H1 (cell line): ENCODE results near the gene MAPKAP1. TPM values are rescaled to one million over a fixed set of nuclear protein-coding genes. Genes with fewer than 3 reads are reported as not detected.

Experiments used
- CTCF ChIA-PET: fragments of 300-600 bp; sonication (Branson Sonifier 250); formaldehyde crosslinking; loops from one replicate; lab custom pipeline; 2021; ENCODE audit not compliant: partially characterized antibody; lab: Charles Lee
- POLR2A ChIA-PET: fragments of 300-600 bp; sonication (Branson Sonifier 250); formaldehyde crosslinking; loops from one replicate; lab custom pipeline; 2021; ENCODE audit warnings: inconsistent platforms; ENCODE audit not compliant: partially characterized antibody; lab: Charles Lee
- DNase-seq, 2 experiments: peaks; one replicate each; pipeline versions ENCODE4 v3.0.0 to v3.0.0-alpha.2; 2010 to 2022; ENCODE audit warnings: low spot score in 2 of 2, low read depth in 1 of 2, mixed read lengths in 1 of 2
- FAIRE-seq: peaks from 2 replicates; lab custom pipeline; 2011; peaks lifted over from hg19 to GRCh38; lab: Jason Lieb, UNC
- H2AFZ ChIP-seq: 2 replicates; pipeline ENCODE4 v1.8.1; 2012; ENCODE audit warnings: low read length, inconsistent platforms
- H2AK5ac ChIP-seq: 2 replicates; pipeline ENCODE4 v1.6.1; 2013; ENCODE audit warnings: low read depth, low read length
- H2BK120ac ChIP-seq: replicated peaks from 2 replicates; pipeline ENCODE3; 2013; ENCODE audit warnings: low read depth, low read length, inconsistent platforms
- H2BK12ac ChIP-seq: 2 replicates; pipeline ENCODE4 v1.6.1; 2013; ENCODE audit warnings: low read depth, low read length
- H2BK15ac ChIP-seq: 2 replicates; pipeline ENCODE4 v1.6.1; 2013; ENCODE audit warnings: low read length
- H2BK20ac ChIP-seq: 2 replicates; pipeline ENCODE4 v1.6.1; 2013; ENCODE audit warnings: low read length
- H2BK5ac ChIP-seq: 2 replicates; pipeline ENCODE4 v1.6.1; 2013; ENCODE audit warnings: low read depth, low read length
- H3K14ac ChIP-seq: 2 replicates; pipeline ENCODE4 v1.6.1; 2013; ENCODE audit warnings: inconsistent platforms; ENCODE audit not compliant: insufficient read length
- H3K18ac ChIP-seq: 2 replicates; pipeline ENCODE4 v1.6.1; 2013; ENCODE audit warnings: low read length; ENCODE audit errors: extremely low read depth
- H3K23ac ChIP-seq: 2 replicates; pipeline ENCODE4 v1.6.1; 2013; ENCODE audit warnings: inconsistent platforms; ENCODE audit not compliant: insufficient read length
- H3K23me2 ChIP-seq: 2 replicates; pipeline ENCODE4 v1.6.1; 2013; ENCODE audit warnings: low read depth, low read length
- H3K27ac ChIP-seq: 2 replicates; pipeline ENCODE4 v1.6.1; 2011; ENCODE audit warnings: low read depth, low read length, inconsistent platforms
- H3K27me3 ChIP-seq, 4 experiments: replicated peaks in 1 of 4; 1 replicate in 1 of 4; 2 replicates in 3 of 4; pipeline versions ENCODE4 v1.6.1 to v1.8.1; 2011 to 2013; ENCODE audit warnings: low read length in 3 of 4, mild to moderate bottlenecking in 3 of 4, inconsistent platforms in 2 of 4, mixed read lengths in 2 of 4, moderate library complexity in 1 of 4; ENCODE audit not compliant: control insufficient read depth in 3 of 4, insufficient read depth in 3 of 4; ENCODE audit errors: extremely low read depth in 1 of 4
- H3K36me3 ChIP-seq, 4 experiments: 2 replicates each; pipeline versions ENCODE4 v1.6.1 to v1.8.1; 2011 to 2013; ENCODE audit warnings: mild to moderate bottlenecking in 4 of 4, low read length in 3 of 4, moderate library complexity in 2 of 4, control low read depth in 1 of 4, inconsistent platforms in 1 of 4; ENCODE audit not compliant: insufficient read depth in 4 of 4, control insufficient read depth in 2 of 4
- H3K4ac ChIP-seq: replicated peaks from 2 replicates; pipeline ENCODE3; 2013; ENCODE audit warnings: low read length, low read depth, mixed read lengths, inconsistent platforms; ENCODE audit not compliant: insufficient read length
- H3K4me1 ChIP-seq, 4 experiments: replicated peaks in 1 of 4; 1 replicate in 1 of 4; 2 replicates in 3 of 4; pipeline versions ENCODE4 v1.6.1 to v1.8.1; 2011 to 2013; ENCODE audit warnings: low read length in 3 of 4, inconsistent platforms in 2 of 4, mixed read lengths in 1 of 4; ENCODE audit not compliant: insufficient read depth in 4 of 4, control insufficient read depth in 3 of 4
- H3K4me2 ChIP-seq, 2 experiments: 2 replicates each; pipeline versions ENCODE4 v1.6.1 to v1.8.1; 2011 to 2013; ENCODE audit warnings: low read depth in 2 of 2, low read length in 2 of 2, control low read depth in 1 of 2, inconsistent platforms in 1 of 2, mild to moderate bottlenecking in 1 of 2; ENCODE audit not compliant: insufficient read depth in 1 of 2
- H3K4me3 ChIP-seq, 4 experiments: fragments of 200-600, 300-600 bp in 1 of 4; sonication (generic), shearing (Covaris generic), sonication (Bioruptor Twin) in 1 of 4; 2 replicates each; pipeline versions ENCODE4 v1.5.1 to v1.8.1; 2011 to 2016; ENCODE audit warnings: low read length in 4 of 4, low read depth in 3 of 4, control low read depth in 2 of 4, inconsistent platforms in 2 of 4, mild to moderate bottlenecking in 2 of 4, mixed read lengths in 1 of 4, moderate library complexity in 1 of 4; ENCODE audit not compliant: insufficient read depth in 2 of 4; ENCODE audit errors: extremely low read depth in 1 of 4
- H3K56ac ChIP-seq: replicated peaks from 2 replicates; pipeline ENCODE3; 2013; ENCODE audit warnings: low read depth, mild to moderate bottlenecking, mixed read lengths, low read length, inconsistent platforms; ENCODE audit not compliant: insufficient read length
- H3K79me1 ChIP-seq: 2 replicates; pipeline ENCODE4 v1.6.1; 2013; ENCODE audit warnings: low read depth, low read length, control low read depth
- H3K79me2 ChIP-seq, 2 experiments: 2 replicates each; pipeline versions ENCODE4 v1.6.1 to v1.8.1; 2012 to 2013; ENCODE audit warnings: low read length in 2 of 2, mild to moderate bottlenecking in 2 of 2, inconsistent platforms in 1 of 2; ENCODE audit not compliant: insufficient read depth in 2 of 2, control insufficient read depth in 1 of 2
- H3K9ac ChIP-seq, 4 experiments: replicated peaks in 1 of 4; 1 replicate in 1 of 4; 2 replicates in 3 of 4; pipeline versions ENCODE4 v1.6.1 to v1.8.1; 2011 to 2013; ENCODE audit warnings: low read depth in 3 of 4, low read length in 3 of 4, control low read depth in 2 of 4, mild to moderate bottlenecking in 2 of 4, moderate library complexity in 2 of 4, inconsistent platforms in 1 of 4; ENCODE audit errors: extremely low read depth in 1 of 4
- H3K9me3 ChIP-seq, 2 experiments: 2 replicates each; pipeline versions ENCODE4 v1.6.1 to v1.8.1; 2012 to 2013; ENCODE audit warnings: mild to moderate bottlenecking in 2 of 2, moderate library complexity in 2 of 2, control low read depth in 1 of 2, inconsistent platforms in 1 of 2, low read depth in 1 of 2, low read length in 1 of 2, mixed read lengths in 1 of 2; ENCODE audit not compliant: insufficient read depth in 2 of 2
- H4K20me1 ChIP-seq, 2 experiments: replicated peaks in 1 of 2; 2 replicates each; pipeline versions ENCODE3 to v1.8.1; 2011 to 2013; ENCODE audit warnings: inconsistent platforms in 2 of 2, low read length in 2 of 2, mild to moderate bottlenecking in 1 of 2; ENCODE audit not compliant: insufficient read depth in 2 of 2, control insufficient read depth in 1 of 2
- H4K5ac ChIP-seq: 2 replicates; pipeline ENCODE4 v1.6.1; 2013; ENCODE audit warnings: low read length, low read depth, mixed read lengths, inconsistent platforms; ENCODE audit not compliant: insufficient read length
- H4K8ac ChIP-seq: 2 replicates; pipeline ENCODE4 v1.8.0; 2013; ENCODE audit warnings: mild to moderate bottlenecking, moderate library complexity, low read length, inconsistent platforms; ENCODE audit not compliant: insufficient read depth; ENCODE audit errors: extremely low read depth
- H4K91ac ChIP-seq: replicated peaks from 2 replicates; pipeline ENCODE3; 2013; ENCODE audit warnings: low read length, mixed read lengths, inconsistent platforms; ENCODE audit not compliant: insufficient read length
- whole genome bisulfite sequencing, 2 experiments: shearing (Covaris generic) in 1 of 2; methylation state at CpG; one replicate each; pipeline versions ENCODE4 v1.1.6 to v1.1.7; 2013 to 2015; ENCODE audit warnings: low lambda C conversion rate in 2 of 2, mixed read lengths in 2 of 2, inconsistent platforms in 1 of 2, low coverage in 1 of 2, missing lambda C conversion rate in 1 of 2; ENCODE audit not compliant: insufficient replicate concordance in 2 of 2, insufficient coverage in 1 of 2, insufficient read length in 1 of 2; ENCODE audit errors: extremely low coverage in 1 of 2, missing lambda C conversion rate in 1 of 2; 5-methylcytosine and 5-hydroxymethylcytosine counted together
- polyA plus RNA-seq, 7 experiments: library from polyadenylated mRNA; depleted of rRNA in 3 of 7; stranded (reverse) in 5 of 7; unstranded in 2 of 7; fragments of >200 nt in 5 of 7; fragments of 200-250 nt in 2 of 7; gene quantifications; 1 replicate in 5 of 7; 2 replicates in 1 of 7; 4 replicates in 1 of 7; pipeline versions ENCODE4 v1.2.1 to v1.2.3, GENCODE V29; 2011 to 2013; ENCODE audit warnings: missing spikeins in 2 of 7, mixed read lengths in 2 of 7
- total RNA-seq: library from RNA; stranded (reverse); fragmentation: NEBNext Ultra II Directional; extraction: Animal tissue kit (Norgen Biotek cat#: 25700); gene quantifications from 2 replicates; pipeline ENCODE4 v1.2.1, GENCODE V29; 2021

Gene MAPKAP1
- total and polyA plus RNA-seq, 2 of the 8 experiments (the other 6 are each of a cell fraction or from before 2014, with no cell fraction given): 79.2 to 140 TPM

GRCh38 chr9:125541840-125542243 lies 165.2 kb downstream of the MAPKAP1 start:
- Histone ChIP-seq H2BK5ac (no peak overlapping the region), H3K14ac (no peak overlapping the region), H2AFZ (no peak overlapping the region), H3K4me1 (peaks cover 0 to 3% (median under 1%) of the 10 kb centered on the region in 4 experiments; a peak in 2 of 7 replicates), H3K23me2 (no peaks in the 10 kb centered on the region), H3K27ac (no peak overlapping the region), H3K36me3 (no peaks in the 10 kb centered on the region), H2AK5ac (no peak overlapping the region), H4K20me1 (no peaks in the 10 kb centered on the region), H3K4me3 (no peak overlapping the region), H3K9ac (no peak overlapping the region), H3K79me1 (no peaks in the 10 kb centered on the region; the same call in 1 of the 2 replicates), H4K5ac (no peak overlapping the region), H3K4ac (no peak overlapping the region), H2BK20ac (no peak overlapping the region), H4K8ac (peak overlapping the region; percentile 12; the same call in 1 of the 2 replicates), H3K4me2 (no peak overlapping the region), H2BK120ac (no peak overlapping the region), H3K23ac (no peak overlapping the region), H2BK12ac (no peak overlapping the region), H3K18ac (no peak overlapping the region), H4K91ac (no peak overlapping the region), H3K9me3 (no peaks in the 10 kb centered on the region), H2BK15ac (no peak overlapping the region), H3K27me3 (no peaks in the 10 kb centered on the region), H3K56ac (no peak overlapping the region), H3K79me2 (no peaks in the 10 kb centered on the region)
- ChIA-PET CTCF (interaction anchor here (0.8 to 4.8 kb wide), 8 partner anchors 9 to 134 kb away, joined by 3 to 19 read pairs (median 4); no protein-coding TSS in a partner anchor), POLR2A (no interaction called here)
- DNase-seq (no peak), FAIRE-seq (no peak)
- 95% methylated on average over 12 of the region's 12 CpGs; no CpG with 5 or more reads in 1 of the 2 experiments for WGBS, 2 experiments
